Prostate gland (tissue), 2 donors: ENCODE results near the gene SPRR5. TPM values are rescaled to one million over a fixed set of nuclear protein-coding genes. Genes with fewer than 3 reads are reported as not detected.

Experiments
- DNase-seq: peaks from one replicate; pipeline ENCODE4 v3.0.0-alpha.2; 2019; ENCODE audit warnings: low spot score
- H3K27ac ChIP-seq, 2 donors: fragments of 200-600 bp; sonication (generic); 2 replicates each; pipeline ENCODE4 v1.5.1; 2017 to 2019
- H3K27me3 ChIP-seq: fragments of 200-600 bp; sonication (generic); replicated peaks from 2 replicates; pipeline ENCODE4 v1.5.1; 2019; ENCODE audit not compliant: insufficient read depth
- H3K36me3 ChIP-seq, 2 donors: fragments of 200-600 bp; sonication (generic); 1 replicate in 1 of 2; 2 replicates in 1 of 2; pipeline versions ENCODE4 v1.5.1 to v1.8.1; 2017 to 2019
- H3K4me1 ChIP-seq: fragments of 200-600 bp; sonication (generic); replicated peaks from 2 replicates; pipeline ENCODE4 v1.5.1; 2019
- H3K4me3 ChIP-seq, 2 donors: fragments of 200-600 bp; sonication (generic); 2 replicates each; pipeline ENCODE4 v1.5.1; 2017 to 2019
- H3K9me3 ChIP-seq: fragments of 200-600 bp; sonication (generic); 2 replicates; pipeline ENCODE4 v1.5.1; 2017
- POLR2A ChIP-seq: fragments of 450-650 bp; IDR thresholded peaks from one replicate; pipeline ENCODE4 v1.6.1; 2016; ENCODE audit warnings: antibody characterized with exemption, mild to moderate bottlenecking
- POLR2AphosphoS5 ChIP-seq: sonication (generic); formaldehyde crosslinking; IDR thresholded peaks from one replicate; pipeline ENCODE4 v1.6.1; 2017; ENCODE audit warnings: antibody characterized with exemption
- WGBS: methylation state at CpG from one replicate; pipeline ENCODE4 v1.1.5; 2018; 5-methylcytosine and 5-hydroxymethylcytosine counted together
- intact Hi-C: fragments of 100-400 bp; cut with DNase I; formaldehyde crosslinking; loops from one replicate; pipeline ENCODE4 v1.14.2; 2022
- small RNA-seq, 2 donors: library from RNA; depleted of rRNA; stranded (forward); fragments of <200 nt; gene quantifications; one replicate each; pipeline ENCODE3, GENCODE V24; 2016
- total RNA-seq, 2 donors: library from RNA; depleted of rRNA; stranded (reverse); fragments of >200 nt; gene quantifications; one replicate each; pipeline ENCODE4 v1.1.0, GENCODE V29; 2016
- TF ChIP-seq, protein P1 (sequence below), 4 experiments: fragments of 200-600 bp in 2 of 4; fragments of 450-650 bp in 2 of 4; sonication (generic) in 2 of 4; IDR thresholded peaks; 1 replicate in 3 of 4; 2 replicates in 1 of 4; pipeline ENCODE4 v1.5.1; 2016 to 2019; ENCODE audit warnings: antibody characterized with exemption in 4 of 4, mild to moderate bottlenecking in 2 of 4, moderate library complexity in 2 of 4

Gene SPRR5
- total RNA-seq, 2 donors from 2014 or later: not detected

DNA sequence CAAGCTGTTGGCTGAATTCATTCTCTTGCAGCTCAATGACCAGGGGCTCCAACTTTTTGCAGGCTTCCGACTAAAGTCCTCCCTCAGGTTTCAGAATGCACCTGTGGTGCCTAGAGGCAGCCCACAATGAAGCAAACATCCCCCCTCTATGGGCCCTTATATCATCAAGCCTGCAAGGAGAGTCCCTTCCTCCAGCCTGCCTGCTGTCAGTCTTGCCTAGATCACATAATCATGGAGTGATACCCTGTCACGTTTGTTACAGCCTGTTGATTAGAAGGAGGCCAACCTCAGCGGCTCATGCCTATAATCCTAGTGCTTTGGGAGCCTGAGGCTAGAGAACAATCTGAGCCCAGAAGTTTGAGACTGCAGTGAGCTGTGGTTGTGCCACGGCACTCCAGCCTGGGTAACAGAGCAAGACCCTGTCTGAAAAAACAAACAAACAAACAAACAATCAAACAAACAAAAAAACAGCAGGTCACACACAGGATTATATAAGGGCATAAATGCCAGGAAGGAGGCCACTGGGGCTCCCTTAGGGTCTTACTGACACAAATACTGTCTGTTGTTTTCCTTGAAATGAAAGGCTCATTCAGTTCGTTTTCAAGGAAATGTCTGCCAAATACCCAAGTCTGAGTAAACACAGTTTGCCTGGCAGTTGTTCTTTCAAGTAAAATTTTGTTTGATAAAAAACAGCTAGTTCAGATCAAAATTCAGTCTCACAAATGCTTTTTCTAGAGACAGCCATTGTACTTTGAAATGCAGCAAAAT is 49.8 kb downstream of the SPRR5 start:
- WGBS: 10% methylated on average over 5 of the region's 5 CpGs
- intact Hi-C loops: no loop called here
- no peak for DNase-seq
- H3K9me3 ChIP-seq: no peaks in the 10 kb centered on the region
- TF ChIP-seq, protein P1, sequence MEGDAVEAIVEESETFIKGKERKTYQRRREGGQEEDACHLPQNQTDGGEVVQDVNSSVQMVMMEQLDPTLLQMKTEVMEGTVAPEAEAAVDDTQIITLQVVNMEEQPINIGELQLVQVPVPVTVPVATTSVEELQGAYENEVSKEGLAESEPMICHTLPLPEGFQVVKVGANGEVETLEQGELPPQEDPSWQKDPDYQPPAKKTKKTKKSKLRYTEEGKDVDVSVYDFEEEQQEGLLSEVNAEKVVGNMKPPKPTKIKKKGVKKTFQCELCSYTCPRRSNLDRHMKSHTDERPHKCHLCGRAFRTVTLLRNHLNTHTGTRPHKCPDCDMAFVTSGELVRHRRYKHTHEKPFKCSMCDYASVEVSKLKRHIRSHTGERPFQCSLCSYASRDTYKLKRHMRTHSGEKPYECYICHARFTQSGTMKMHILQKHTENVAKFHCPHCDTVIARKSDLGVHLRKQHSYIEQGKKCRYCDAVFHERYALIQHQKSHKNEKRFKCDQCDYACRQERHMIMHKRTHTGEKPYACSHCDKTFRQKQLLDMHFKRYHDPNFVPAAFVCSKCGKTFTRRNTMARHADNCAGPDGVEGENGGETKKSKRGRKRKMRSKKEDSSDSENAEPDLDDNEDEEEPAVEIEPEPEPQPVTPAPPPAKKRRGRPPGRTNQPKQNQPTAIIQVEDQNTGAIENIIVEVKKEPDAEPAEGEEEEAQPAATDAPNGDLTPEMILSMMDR (IDR thresholded peaks at IDR 0.05): no peak
- TF ChIP-seq POLR2A: no peak
- TF ChIP-seq POLR2AphosphoS5: no peak
- no peaks in the 10 kb centered on the region for H3K36me3 ChIP-seq
- no peaks in the 10 kb centered on the region for H3K27me3 ChIP-seq
- no peak overlapping the region for H3K4me3 ChIP-seq
- no peaks in the 10 kb centered on the region for H3K4me1 ChIP-seq
- H3K27ac ChIP-seq: no peak overlapping the region

GRCh38 chr1:152997901-152998300 is 50.9 kb downstream of the SPRR5 start:
- Histone ChIP-seq H3K36me3 (no peaks in the 10 kb centered on the region), H3K4me3 (no peak overlapping the region), H3K4me1 (no peaks in the 10 kb centered on the region), H3K27me3 (no peaks in the 10 kb centered on the region), H3K27ac (no peak overlapping the region), H3K9me3 (no peaks in the 10 kb centered on the region)
- TF ChIP-seq POLR2A (no peak), POLR2AphosphoS5 (no peak)
- TF ChIP-seq, protein P1 (IDR thresholded peaks at IDR 0.05): no peak
- no peak for DNase-seq
- intact Hi-C loops: no loop called here
- WGBS: 11% methylated on average over 7 of the region's 7 CpGs

DNA sequence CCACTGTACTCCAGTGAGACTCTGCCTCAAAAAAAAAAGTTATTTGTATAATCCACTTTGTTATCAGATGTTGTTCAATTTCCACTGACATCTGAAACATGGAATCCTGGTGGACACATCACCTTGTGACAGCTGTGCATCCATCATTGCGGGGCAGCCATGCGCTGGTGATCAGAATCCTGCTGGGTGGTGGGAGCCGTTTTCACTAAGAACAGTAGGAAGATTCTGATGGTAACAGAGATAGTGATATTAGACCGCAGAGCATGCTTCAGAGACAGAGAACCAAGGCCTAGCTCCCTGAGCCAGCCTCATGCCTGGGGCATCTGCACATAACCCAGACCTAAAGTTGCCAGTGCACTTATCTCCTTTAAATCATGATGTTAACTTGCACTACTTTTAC is 51.5 kb downstream of the SPRR5 start:
- DNase-seq: no peak
- Histone ChIP-seq H3K27me3 (no peaks in the 10 kb centered on the region), H3K9me3 (no peaks in the 10 kb centered on the region), H3K36me3 (no peaks in the 10 kb centered on the region), H3K4me3 (no peak overlapping the region), H3K27ac (no peak overlapping the region), H3K4me1 (no peaks in the 10 kb centered on the region)
- 79% methylated on average over 4 of the region's 4 CpGs for WGBS
- intact Hi-C loops: no loop called here
- TF ChIP-seq, protein P1 (IDR thresholded peaks at IDR 0.05): no peak
- TF ChIP-seq POLR2A: no peak

Small RNA genes within 50 kb of the gene (small RNA-seq; reads per million reads assigned to genes)
- 0 reads per million in 2 donors for gene SPRR1A

Other genes with a start within 250 kb of the SPRR5 start
- gene LCE2A, start 248.9 kb upstream of the SPRR5 start, total RNA-seq: not detected
- gene LCE4A, start 239.0 kb upstream of the SPRR5 start, total RNA-seq: not detected
- under 1 TPM in 1 of 2 donors, not detected in 1; 0.57 TPM for gene KPRP, start 189.2 kb upstream of the SPRR5 start, total RNA-seq
- gene LCE1F, start 172.1 kb upstream of the SPRR5 start, total RNA-seq: not detected
- not detected for gene LCE1E, start 160.9 kb upstream of the SPRR5 start, total RNA-seq
- not detected for gene LCE1D, start 150.5 kb upstream of the SPRR5 start, total RNA-seq
- 1 to 10 TPM in 1 of 2 donors, not detected in 1; 8.6 TPM for gene LCE1C, start 140.6 kb upstream of the SPRR5 start, total RNA-seq
- under 1 TPM in 1 of 2 donors, not detected in 1; 0.51 TPM for gene LCE1B, start 135.2 kb upstream of the SPRR5 start, total RNA-seq
- 1 to 10 TPM in 1 of 2 donors, not detected in 1; 3.4 TPM for gene LCE1A, start 119.7 kb upstream of the SPRR5 start, total RNA-seq
- not detected for gene LCE6A, start 104.3 kb upstream of the SPRR5 start, total RNA-seq
- gene LCE7A, start 87.2 kb upstream of the SPRR5 start, total RNA-seq: not detected
- 10 to 100 TPM in 1 of 2 donors, not detected in 1; 36.5 TPM for gene SMCP, start 68.9 kb upstream of the SPRR5 start, total RNA-seq
- under 1 TPM; 0.46 to 0.57 TPM for gene IVL, start 38.7 kb upstream of the SPRR5 start, total RNA-seq
- gene SPRR4, start 23.4 kb downstream of the SPRR5 start, total RNA-seq: not detected
- gene SPRR1A, start 36.9 kb downstream of the SPRR5 start, total RNA-seq: not detected
- gene SPRR3, start 54.5 kb downstream of the SPRR5 start, total RNA-seq: not detected
- not detected for gene SPRR1B, start 84.0 kb downstream of the SPRR5 start, total RNA-seq
- gene SPRR2D, start 93.9 kb downstream of the SPRR5 start, total RNA-seq: not detected
- not detected for gene SPRR2A, start 110.3 kb downstream of the SPRR5 start, total RNA-seq
- gene SPRR2B, start 124.4 kb downstream of the SPRR5 start, total RNA-seq: not detected
- not detected for gene SPRR2E, start 147.3 kb downstream of the SPRR5 start, total RNA-seq
- 1 to 10 TPM in 1 of 2 donors, not detected in 1; 2.2 TPM for gene SPRR2F, start 166.3 kb downstream of the SPRR5 start, total RNA-seq
- gene SPRR2G, start 203.7 kb downstream of the SPRR5 start, total RNA-seq: not detected